HepG2 (cell line): ENCODE measurements around the gene MAN2A1. TPM values are rescaled to one million over a fixed set of nuclear protein-coding genes. Genes with fewer than 3 reads are reported as not detected.

Source experiments
- ATAC-seq: fragments of 200-7000 bp; cut with Tn5 transposase; 3 replicates; pipeline ENCODE4 v1.9.1; 2020; ENCODE audit warnings: mild to moderate bottlenecking, moderate library complexity
- BruUV-seq: library from RNA; stranded (reverse); fragments of 400-500 nt; replicated peaks from 2 replicates; lab custom pipeline; 2021; lab: Mats Ljungman, UMichigan
- CTCF ChIA-PET: fragments of 300-600 bp; formaldehyde crosslinking; extraction: SDS; loops from one replicate; lab custom pipeline; 2021; ENCODE audit warnings: low total read pairs, inconsistent platforms, low intra/inter-chr PET ratio; lab: Yijun Ruan, JAX
- POLR2A ChIA-PET: fragments of 350-600 bp; sonication (Branson Sonifier 250); formaldehyde crosslinking; loops from one replicate; lab custom pipeline; 2020; ENCODE audit warnings: antibody characterized with exemption, inconsistent platforms; lab: Yijun Ruan, JAX
- DNase-seq: peaks from one replicate; pipeline ENCODE4 v3.0.0-alpha.2; 2015; ENCODE audit warnings: low spot score
- FAIRE-seq: peaks from 3 replicates; lab custom pipeline; 2011; peaks lifted over from hg19 to GRCh38; lab: Jason Lieb, UNC
- H2AFZ ChIP-seq: one replicate; pipeline ENCODE4 v1.6.1; 2011; ENCODE audit warnings: low read length, inconsistent platforms
- H3K27ac ChIP-seq: fragments of 300-600 bp; 3 replicates; pipeline ENCODE4 v1.8.0; 2011; ENCODE audit warnings: mixed run types, mild to moderate bottlenecking, mixed read lengths, low read length, inconsistent platforms; ENCODE audit not compliant: insufficient read depth; ENCODE audit errors: extremely low read length
- H3K27me3 ChIP-seq, 2 experiments: fragments of 200-600 bp in 1 of 2; 2 replicates in 1 of 2; 3 replicates in 1 of 2; pipeline versions ENCODE4 v1.6.0 to v1.8.0; 2011; ENCODE audit warnings: low read length in 2 of 2, mild to moderate bottlenecking in 2 of 2, moderate library complexity in 2 of 2, inconsistent platforms in 1 of 2; ENCODE audit not compliant: insufficient read depth in 2 of 2, control insufficient read depth in 1 of 2
- H3K36me3 ChIP-seq, 2 experiments: fragments of 200-600 bp in 1 of 2; replicated peaks in 1 of 2; 2 replicates in 1 of 2; 3 replicates in 1 of 2; pipeline versions ENCODE4 v1.5.1 to v1.8.0; 2011; ENCODE audit warnings: low read length in 2 of 2, inconsistent platforms in 1 of 2; ENCODE audit not compliant: insufficient read depth in 2 of 2, control insufficient read depth in 1 of 2
- H3K4me1 ChIP-seq: 2 replicates; pipeline ENCODE4 v1.5.1; 2012; ENCODE audit warnings: low read length, inconsistent platforms; ENCODE audit not compliant: insufficient read depth
- H3K4me2 ChIP-seq: 2 replicates; pipeline ENCODE4 v1.6.0; 2011; ENCODE audit warnings: low read depth, low read length, inconsistent platforms
- H3K4me3 ChIP-seq, 3 experiments: fragments of 200-600 bp in 1 of 3; sonication (generic), shearing (Covaris generic) in 1 of 3; replicated peaks in 1 of 3; 2 replicates each; pipeline ENCODE4 v1.5.1; 2011 to 2016; ENCODE audit warnings: low read length in 3 of 3, inconsistent platforms in 2 of 3, low read depth in 2 of 3, mild to moderate bottlenecking in 2 of 3, control low read depth in 1 of 3, mixed read lengths in 1 of 3; ENCODE audit not compliant: insufficient read depth in 1 of 3
- H3K79me2 ChIP-seq: one replicate; pipeline ENCODE4 v1.6.1; 2011; ENCODE audit warnings: low read length, inconsistent platforms; ENCODE audit not compliant: insufficient read depth
- H3K9ac ChIP-seq: 2 replicates; pipeline ENCODE4 v1.6.0; 2011; ENCODE audit warnings: mild to moderate bottlenecking, low read depth, low read length, inconsistent platforms; ENCODE audit not compliant: insufficient read depth
- H3K9me3 ChIP-seq: 2 replicates; pipeline ENCODE4 v1.5.1; 2012; ENCODE audit warnings: mild to moderate bottlenecking, low read length
- H4K20me1 ChIP-seq: 2 replicates; pipeline ENCODE4 v1.6.0; 2011; ENCODE audit warnings: inconsistent platforms, mild to moderate bottlenecking, low read length, moderate library complexity; ENCODE audit not compliant: insufficient read depth
- HHEX ChIP-seq: IDR thresholded peaks from 2 replicates; pipeline ENCODE4 v1.6.1; 2016; ENCODE audit warnings: control low read depth
- IRF1 ChIP-seq: sonication (generic); formaldehyde crosslinking; IDR thresholded peaks from 2 replicates; pipeline ENCODE4 v1.4.0; 2020; ENCODE audit warnings: low read depth, mild to moderate bottlenecking, missing genetic modification reagents
- NFIC ChIP-seq: IDR thresholded peaks from 2 replicates; pipeline ENCODE4 v1.6.1; 2012; ENCODE audit warnings: mild to moderate bottlenecking, low read length, inconsistent platforms
- NR2C2 ChIP-seq: sonication (generic); formaldehyde crosslinking; IDR thresholded peaks from 2 replicates; pipeline ENCODE4 v1.4.0; 2020; ENCODE audit warnings: missing genetic modification reagents, mild to moderate bottlenecking, moderate library complexity, borderline replicate concordance
- PAWR ChIP-seq: sonication (generic); formaldehyde crosslinking; IDR thresholded peaks from 2 replicates; pipeline ENCODE4 v1.4.0; 2020; ENCODE audit warnings: missing genetic modification reagents, mild to moderate bottlenecking, borderline replicate concordance
- PHF5A ChIP-seq: IDR thresholded peaks from one replicate; pipeline ENCODE4 v1.6.1; 2018; ENCODE audit warnings: low read depth, missing genetic modification reagents; ENCODE audit not compliant: unreplicated experiment
- RAD51 ChIP-seq: fragments of 450-650 bp; IDR thresholded peaks from 2 replicates; pipeline ENCODE4 v1.6.1; 2016; ENCODE audit warnings: borderline replicate concordance
- SAFB2 ChIP-seq: sonication (generic); formaldehyde crosslinking; IDR thresholded peaks from 2 replicates; pipeline ENCODE4 v1.5.1; 2020; ENCODE audit warnings: missing genetic modification reagents, low read depth, mild to moderate bottlenecking, borderline replicate concordance
- SETDB1 ChIP-seq: sonication (generic); formaldehyde crosslinking; IDR thresholded peaks from 2 replicates; pipeline ENCODE4 v1.5.1; 2020; ENCODE audit warnings: missing genetic modification reagents, mild to moderate bottlenecking, borderline replicate concordance
- SMARCE1 ChIP-seq: fragments of 450-650 bp; IDR thresholded peaks from 2 replicates; pipeline ENCODE4 v1.6.1; 2017; ENCODE audit warnings: borderline replicate concordance
- SOX5 ChIP-seq: IDR thresholded peaks from 2 replicates; pipeline ENCODE4 v1.6.1; 2016; ENCODE audit warnings: borderline replicate concordance
- TCF7 ChIP-seq: sonication (generic); IDR thresholded peaks from 2 replicates; pipeline ENCODE4 v1.6.1; 2016; ENCODE audit warnings: antibody characterized with exemption, low read depth
- TCF7L2 ChIP-seq: IDR thresholded peaks from 2 replicates; pipeline ENCODE4 v1.6.1; 2011; ENCODE audit warnings: mild to moderate bottlenecking, low read depth, low read length, moderate library complexity
- ZBTB49 ChIP-seq: sonication (generic); formaldehyde crosslinking; IDR thresholded peaks from 2 replicates; pipeline ENCODE4 v1.4.0; 2020; ENCODE audit warnings: missing genetic modification reagents, borderline replicate concordance
- ZNF253 ChIP-seq: sonication (generic); formaldehyde crosslinking; IDR thresholded peaks from 2 replicates; pipeline ENCODE4 v1.8.0; 2022; ENCODE audit warnings: mild to moderate bottlenecking, missing genetic modification reagents, borderline replicate concordance
- ZNF484 ChIP-seq: sonication (generic); formaldehyde crosslinking; IDR thresholded peaks from 2 replicates; pipeline ENCODE4 v1.5.1; 2020; ENCODE audit warnings: mild to moderate bottlenecking, low read depth, missing genetic modification reagents, borderline replicate concordance
- ZNF501 ChIP-seq: sonication (generic); formaldehyde crosslinking; IDR thresholded peaks from 2 replicates; pipeline ENCODE4 v1.5.1; 2020; ENCODE audit warnings: mild to moderate bottlenecking, moderate library complexity, missing genetic modification reagents
- WGBS: methylation state at CpG from one replicate; pipeline ENCODE4 v1.1.6; 2017; ENCODE audit warnings: low lambda C conversion rate; 5-methylcytosine and 5-hydroxymethylcytosine counted together
- in situ Hi-C: cut with HindIII; loops from 2 replicates; pipeline ENCODE4 v1.10.0; 2017; ENCODE audit warnings: low pct_unique_long_range_greater_than_20kb; ENCODE audit not compliant: extremely low pct_ligation_motif_present
- intact Hi-C: fragments of 100-400 bp; cut with micrococcal nuclease; formaldehyde crosslinking; loops from one replicate; pipeline ENCODE4 v1.10.0; 2022; ENCODE audit not compliant: unreplicated experiment
- polyA plus RNA-seq, 8 experiments: library from polyadenylated mRNA; depleted of rRNA in 3 of 8; stranded (reverse) in 7 of 8; unstranded in 1 of 8; fragments of >200 nt; fragmentation: Illumina TruSeq in 4 of 8; extraction: Trizol in 4 of 8; gene quantifications; 2 replicates each; pipeline versions ENCODE4 v1.2.1 to v1.2.3, GENCODE V29; 2011 to 2016; ENCODE audit warnings: low read depth in 4 of 8, missing spikeins in 1 of 8, mixed read lengths in 1 of 8; ENCODE audit not compliant: insufficient read depth in 1 of 8
- total RNA-seq, 5 experiments: library from RNA; depleted of rRNA; stranded (reverse); fragments of >200 nt; fragmentation: Illumina TruSeq; extraction: Trizol; gene quantifications; 2 replicates each; pipeline ENCODE4 v1.2.3, GENCODE V29; 2016; ENCODE audit warnings: low read depth in 1 of 5
- TF ChIP-seq, protein P1 (sequence below): sonication (generic); formaldehyde crosslinking; IDR thresholded peaks from 2 replicates; pipeline ENCODE4 v1.5.0; 2020; ENCODE audit warnings: missing genetic modification reagents

The MAN2A1 gene
- total and polyA plus RNA-seq, 2 of the 13 experiments (the other 11 are each of a cell fraction or from before 2014, with no cell fraction given) = 56.2 to 80.5 TPM

- TF ChIP-seq ZBTB49 (CRISPR knock-in tag) (no peak), IRF1 (CRISPR knock-in tag) (no peak), ZNF501 (CRISPR knock-in tag) (no peak)
Observed at GRCh38 chr5:109649318-109649717, 40.4 kb upstream of the MAN2A1 start (continued).

DNA sequence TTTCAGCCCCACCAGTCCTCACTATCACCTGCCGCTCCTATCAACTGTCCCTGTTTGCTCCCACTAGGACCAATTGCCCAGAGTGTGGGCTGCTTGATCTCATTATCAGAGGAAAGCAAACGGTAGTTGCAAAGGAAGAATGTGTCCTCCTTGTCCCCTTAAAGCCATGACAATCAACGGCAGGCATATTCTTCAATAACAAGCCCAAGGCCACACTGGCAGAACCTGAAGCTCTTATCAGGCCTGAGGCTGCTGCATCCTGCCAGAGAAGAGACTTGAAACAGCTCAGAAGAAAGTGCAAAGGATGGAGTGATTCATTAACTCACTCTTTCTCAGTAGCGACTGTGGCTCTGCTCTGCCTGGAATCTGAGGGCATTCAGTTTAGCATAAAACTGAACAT, 39.2 kb upstream of the MAN2A1 start:
- Histone ChIP-seq H3K27ac (no peak overlapping the region), H2AFZ (no peak overlapping the region), H4K20me1 (no peaks in the 10 kb centered on the region), H3K36me3 (no peaks in the 10 kb centered on the region)
- CTCF ChIA-PET = no interaction called here
- intact Hi-C loops = no loop called here
- no peak for TF ChIP-seq ZNF484 (CRISPR knock-in tag)
- TF ChIP-seq, protein P1, sequence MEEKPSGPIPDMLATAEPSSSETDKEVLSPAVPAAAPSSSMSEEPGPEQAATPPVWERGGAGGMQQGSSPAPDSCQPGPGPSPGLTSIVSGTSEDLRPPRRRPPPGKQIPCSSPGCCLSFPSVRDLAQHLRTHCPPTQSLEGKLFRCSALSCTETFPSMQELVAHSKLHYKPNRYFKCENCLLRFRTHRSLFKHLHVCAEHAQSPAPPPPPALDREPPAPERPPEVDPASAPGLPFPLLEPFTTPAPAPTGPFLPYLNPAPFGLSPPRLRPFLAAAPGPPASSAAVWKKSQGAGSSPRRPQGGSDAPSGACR = no peak
- no peak for TF ChIP-seq SETDB1 (CRISPR knock-in tag)
- TF ChIP-seq SMARCE1 = no peak
- no peak for TF ChIP-seq RAD51
- no peak for TF ChIP-seq HHEX (CRISPR knock-in tag)
- TF ChIP-seq PAWR (CRISPR knock-in tag) = no peak
- no peak for TF ChIP-seq TCF7
- TF ChIP-seq NFIC = no peak
- TF ChIP-seq SAFB2 (CRISPR knock-in tag) = no peak
- TF ChIP-seq SOX5 = no peak
- no peak for TF ChIP-seq TCF7L2
- TF ChIP-seq PHF5A (CRISPR knock-in tag) = no peak
- TF ChIP-seq NR2C2 = no peak
- no peak for TF ChIP-seq ZNF253 (CRISPR knock-in tag)
- TF ChIP-seq, all 625 proteins: peak for 0
- Histone ChIP-seq H3K4me3 (no peak overlapping the region), H3K79me2 (no peaks in the 10 kb centered on the region), H3K4me1 (no peaks in the 10 kb centered on the region), H3K9me3 (no peaks in the 10 kb centered on the region), H3K4me2 (no peak overlapping the region), H3K9ac (no peak overlapping the region), H3K27me3 (no peaks in the 10 kb centered on the region)
- no peak for FAIRE-seq
- WGBS = 6% methylated on average over 4 of the region's 4 CpGs
- in situ Hi-C loops = no loop called here
- ATAC-seq = no peak
- DNase-seq = no peak
- POLR2A ChIA-PET = no interaction called here
- BruUV-seq = no TSS peak
